ENCODE results near the gene VSIG8. TPM values are rescaled to one million over a fixed set of nuclear protein-coding genes. Genes with fewer than 3 reads are reported as not detected.

Gene VSIG8
- total RNA-seq, 1 donor from 2014 or later: not detected

- intact Hi-C loops (cut with DNase I): no loop called here
- Histone ChIP-seq H3K4me3 (no peak overlapping the region), H3K36me3 (no peaks in the 10 kb centered on the region)
Observed at GRCh38 chr1:159861218-159861617, 1.2 kb downstream of the VSIG8 start.

GRCh38 chr1:159860456-159860855 is 2.0 kb downstream of the VSIG8 start:
- Histone ChIP-seq H3K9me3 (no peaks in the 10 kb centered on the region), H3K4me1 (no peaks in the 10 kb centered on the region), H3K4me3 (no peak overlapping the region), H3K27me3 (no peaks in the 10 kb centered on the region), H3K36me3 (no peaks in the 10 kb centered on the region), H3K27ac (no peak overlapping the region)
- TF ChIP-seq CTCF (IDR thresholded peaks at IDR 0.05): no peak
- DNase-seq (no peak), ATAC-seq (no peak)
- intact Hi-C loops (cut with DNase I): no loop called here

More at GRCh38 chr1:159861218-159861617, 1.2 kb downstream of the VSIG8 start:
- DNase-seq (no peak), ATAC-seq (no peak)
- Histone ChIP-seq H3K27ac (no peak overlapping the region), H3K27me3 (no peaks in the 10 kb centered on the region), H3K4me1 (no peaks in the 10 kb centered on the region), H3K9me3 (no peaks in the 10 kb centered on the region)
- TF ChIP-seq CTCF (IDR thresholded peaks at IDR 0.05): no peak

DNA sequence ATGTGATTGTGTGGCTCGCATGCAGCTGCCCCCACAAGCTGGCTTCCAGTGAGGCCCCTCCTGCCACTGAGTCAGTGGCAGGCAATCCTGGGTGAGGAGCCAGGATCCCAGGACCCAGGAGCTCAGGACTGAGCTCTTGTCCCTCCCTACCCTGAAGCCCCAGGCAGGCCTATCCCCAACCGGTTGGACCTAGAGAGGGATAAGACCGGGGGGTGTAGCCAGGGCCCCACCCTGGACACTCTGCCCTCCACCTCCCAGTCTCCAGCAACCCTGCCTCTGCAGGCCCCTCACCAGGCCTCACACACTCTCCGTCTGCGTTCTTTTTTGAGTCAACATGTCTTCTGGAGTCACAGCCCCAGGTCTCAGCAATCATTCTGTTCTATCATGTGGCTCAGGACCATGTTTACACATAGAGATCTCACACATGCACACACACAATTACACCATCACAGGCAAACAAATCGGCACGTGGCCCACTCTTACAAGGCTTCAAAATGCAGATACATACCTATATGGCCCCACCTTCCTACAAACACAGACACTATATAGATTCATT is 2.6 kb downstream of the VSIG8 start:
- intact Hi-C loops (cut with DNase I): no loop called here
- Histone ChIP-seq H3K4me3 (no peak overlapping the region), H3K4me1 (no peaks in the 10 kb centered on the region), H3K36me3 (no peaks in the 10 kb centered on the region), H3K27ac (no peak overlapping the region), H3K27me3 (no peaks in the 10 kb centered on the region), H3K9me3 (no peaks in the 10 kb centered on the region)
- DNase-seq (no peak), ATAC-seq (no peak)
- no peak for TF ChIP-seq CTCF (IDR thresholded peaks at IDR 0.05)

DNA sequence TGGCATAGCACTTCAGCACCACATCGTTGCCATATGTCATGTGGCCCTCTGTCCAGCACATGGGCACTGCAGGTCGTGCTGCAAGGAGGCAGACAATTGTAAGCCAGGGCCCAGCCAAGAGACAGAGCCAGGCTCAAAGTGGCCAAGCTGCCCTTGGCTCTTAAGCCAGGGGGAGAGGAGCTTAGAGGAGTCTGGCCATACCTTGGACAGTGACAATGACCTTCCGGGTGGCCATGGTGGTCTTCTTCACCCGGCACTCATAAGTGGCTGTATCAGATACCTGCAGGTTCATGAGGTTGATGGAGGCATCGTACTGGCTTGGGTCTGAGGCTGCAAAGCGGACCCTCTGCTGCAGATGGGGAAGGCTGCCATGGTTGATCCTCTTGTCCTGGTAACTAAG is 4.6 kb downstream of the VSIG8 start:
- ATAC-seq: no peak
- no peak overlapping the region for H3K27ac ChIP-seq
- no peak for DNase-seq
- H3K4me3 ChIP-seq: no peak overlapping the region
- no peaks in the 10 kb centered on the region for H3K27me3 ChIP-seq
- peaks cover 8% of the 10 kb centered on the region for H3K4me1 ChIP-seq
- intact Hi-C loops (cut with DNase I): no loop called here
- TF ChIP-seq CTCF (IDR thresholded peaks at IDR 0.05): no peak
- H3K9me3 ChIP-seq: no peaks in the 10 kb centered on the region
- no peaks in the 10 kb centered on the region for H3K36me3 ChIP-seq

GRCh38 chr1:159856576-159856975 is 5.9 kb downstream of the VSIG8 start:
- H3K36me3 ChIP-seq: no peaks in the 10 kb centered on the region
- H3K27ac ChIP-seq: no peak overlapping the region
- no peak for TF ChIP-seq CTCF (IDR thresholded peaks at IDR 0.05)
- H3K4me1 ChIP-seq: peaks cover 13% of the 10 kb centered on the region
- H3K27me3 ChIP-seq: no peaks in the 10 kb centered on the region
- ATAC-seq: no peak
- H3K4me3 ChIP-seq: no peak overlapping the region
- no peaks in the 10 kb centered on the region for H3K9me3 ChIP-seq
- intact Hi-C loops (cut with DNase I): no loop called here
- DNase-seq: no peak

DNA sequence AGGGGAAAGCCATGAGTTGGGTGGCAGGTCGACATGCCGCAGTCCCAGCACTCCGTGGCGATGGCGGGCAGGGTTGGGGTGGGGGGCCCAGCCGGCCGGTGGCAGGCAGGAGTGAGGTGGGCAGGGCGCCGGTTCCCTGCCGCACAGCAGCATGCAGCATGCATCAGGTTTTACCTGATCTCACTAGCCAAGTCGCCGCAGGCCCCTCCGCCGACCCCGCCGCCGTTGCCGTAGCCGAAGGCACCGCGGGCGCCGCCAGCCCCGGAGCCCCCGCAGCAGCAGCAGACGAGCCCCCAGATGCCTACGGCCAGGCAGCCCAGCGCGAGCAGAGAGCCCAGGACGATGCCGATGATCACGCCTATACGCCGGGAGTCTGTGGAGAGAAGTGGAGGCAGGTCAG is 6.7 kb downstream of the VSIG8 start:
- peaks cover 13% of the 10 kb centered on the region for H3K4me1 ChIP-seq
- no peak for TF ChIP-seq CTCF (IDR thresholded peaks at IDR 0.05)
- ATAC-seq: no peak
- no peak overlapping the region for H3K27ac ChIP-seq
- no peak overlapping the region for H3K4me3 ChIP-seq
- H3K36me3 ChIP-seq: no peaks in the 10 kb centered on the region
- intact Hi-C loops (cut with DNase I): no loop called here
- H3K9me3 ChIP-seq: no peaks in the 10 kb centered on the region
- no peak for DNase-seq
- no peaks in the 10 kb centered on the region for H3K27me3 ChIP-seq
